GM23248 (cell line): Measurements from ENCODE around the gene UBTD1. TPM values are rescaled to one million over a fixed set of nuclear protein-coding genes. Genes with fewer than 3 reads are reported as not detected.

Experiments used
- DNase-seq: peaks from one replicate; pipeline ENCODE4 v3.0.0-alpha.2; 2015
- H2AFZ ChIP-seq: fragments of 200-600 bp; sonication (generic); 2 replicates; pipeline ENCODE4 v1.6.1; 2016; ENCODE audit warnings: antibody characterized with exemption
- H3F3A ChIP-seq: fragments of 200-600 bp; sonication (generic); 2 replicates; pipeline ENCODE4 v1.6.1; 2016; ENCODE audit warnings: mild to moderate bottlenecking, antibody characterized with exemption, mixed run types; ENCODE audit not compliant: insufficient read depth
- H3K27ac ChIP-seq: fragments of 200-600 bp; sonication (generic); 2 replicates; pipeline ENCODE4 v1.5.1; 2016; ENCODE audit warnings: mild to moderate bottlenecking
- H3K27me3 ChIP-seq: fragments of 200-600 bp; sonication (generic); replicated peaks from 2 replicates; pipeline ENCODE4 v1.6.1; 2016; ENCODE audit warnings: mild to moderate bottlenecking; ENCODE audit not compliant: insufficient read depth
- H3K36me3 ChIP-seq: fragments of 200-600 bp; sonication (generic); 2 replicates; pipeline ENCODE4 v1.6.1; 2016; ENCODE audit warnings: low read depth, mild to moderate bottlenecking
- H3K4me1 ChIP-seq: fragments of 200-600 bp; sonication (generic); 2 replicates; pipeline ENCODE4 v1.6.1; 2016; ENCODE audit warnings: mild to moderate bottlenecking; ENCODE audit not compliant: insufficient read depth
- H3K4me2 ChIP-seq: fragments of 200-600 bp; sonication (generic); one replicate; pipeline ENCODE4 v1.6.1; 2016; ENCODE audit warnings: mild to moderate bottlenecking; ENCODE audit not compliant: unreplicated experiment
- H3K4me3 ChIP-seq: fragments of 200-600 bp; sonication (generic); 2 replicates; pipeline ENCODE4 v1.5.1; 2016; ENCODE audit warnings: mild to moderate bottlenecking
- H3K79me2 ChIP-seq: fragments of 200-600 bp; sonication (generic); 2 replicates; pipeline ENCODE4 v1.6.1; 2016; ENCODE audit warnings: mild to moderate bottlenecking; ENCODE audit not compliant: insufficient read depth
- H3K9ac ChIP-seq: fragments of 200-600 bp; sonication (generic); 2 replicates; pipeline ENCODE4 v1.6.1; 2016; ENCODE audit warnings: mild to moderate bottlenecking
- H3K9me2 ChIP-seq: fragments of 200-600 bp; sonication (generic); 2 replicates; pipeline ENCODE4 v1.6.1; 2016; ENCODE audit warnings: mixed run types, mild to moderate bottlenecking, moderate library complexity; ENCODE audit not compliant: insufficient read depth
- H3K9me3 ChIP-seq: fragments of 200-600 bp; sonication (generic); one replicate; pipeline ENCODE4 v1.6.1; 2017; ENCODE audit warnings: low read depth
- H4K20me1 ChIP-seq: fragments of 200-600 bp; sonication (generic); 2 replicates; pipeline ENCODE4 v1.6.0; 2016; ENCODE audit not compliant: insufficient read depth
- EZH2 ChIP-seq: fragments of 200-600 bp; sonication (generic); IDR thresholded peaks from 2 replicates; pipeline ENCODE4 v1.6.1; 2018; ENCODE audit warnings: antibody characterized with exemption, mild to moderate bottlenecking; ENCODE audit not compliant: insufficient read depth, poor library complexity, severe bottlenecking
- EZH2phosphoT487 ChIP-seq: fragments of 200-600 bp; sonication (generic); IDR thresholded peaks from 2 replicates; pipeline ENCODE4 v1.6.1; 2018; ENCODE audit warnings: antibody characterized with exemption, moderate library complexity, mild to moderate bottlenecking, low read depth; ENCODE audit not compliant: insufficient read depth
- WGBS, 2 experiments: methylation state at CpG; one replicate each; pipeline ENCODE4 v1.1.6; 2015 to 2017; ENCODE audit warnings: low lambda C conversion rate in 2 of 2, low coverage in 1 of 2; ENCODE audit errors: missing lambda C conversion rate in 2 of 2; 5-methylcytosine and 5-hydroxymethylcytosine counted together
- in situ Hi-C: fragments of 300-500 bp; cut with MboI; formaldehyde crosslinking; loops from 2 replicates; pipeline ENCODE4 v1.15.0; 2020
- polyA plus RNA-seq: library from polyadenylated mRNA; unstranded; fragments of >200 nt; fragmentation: Nextera tagmentation; extraction: Ambion mirVana; gene quantifications from 2 replicates; pipeline ENCODE4 v1.2.1, GENCODE V29; 2016
- total RNA-seq: library from RNA; depleted of rRNA; stranded (reverse); fragments of >200 nt; shearing (Covaris generic); gene quantifications from 2 replicates; pipeline ENCODE4 v1.2.3, GENCODE V29; 2014

UBTD1 gene
- total and polyA plus RNA-seq, 2 experiments from 2014 or later: 20.8 to 27.2 TPM

DNA sequence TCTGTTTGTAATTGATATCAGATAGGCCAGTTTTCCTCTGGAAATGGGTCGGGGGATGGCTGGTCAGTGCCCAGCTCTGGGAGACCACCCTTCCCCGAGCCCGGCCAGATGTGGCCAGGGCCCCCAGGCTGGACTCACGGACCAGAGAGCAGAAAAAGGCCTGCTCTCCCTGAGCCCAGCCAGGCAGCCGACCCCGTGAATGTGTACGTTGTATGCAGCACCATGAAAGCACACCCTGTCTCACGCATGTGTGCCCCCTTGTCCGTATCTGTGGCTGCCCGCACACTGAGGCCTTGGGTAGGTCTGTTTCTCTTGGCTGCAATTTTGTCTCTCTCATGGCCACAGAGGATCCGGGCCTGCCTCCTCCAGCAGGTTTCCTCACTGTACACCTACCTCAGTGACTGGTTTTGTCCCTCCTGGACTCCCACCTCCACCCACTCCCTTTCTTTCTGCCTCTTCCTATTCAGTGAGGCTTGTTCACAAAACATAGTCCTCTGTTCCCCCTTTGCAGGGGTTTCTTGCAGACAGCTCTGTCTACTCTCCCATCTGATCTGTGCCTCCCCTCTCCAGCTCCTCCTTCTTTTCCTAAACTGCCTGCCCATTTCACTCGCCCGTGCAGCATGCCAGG, 50.2 kb downstream of the UBTD1 start:
- H3K9me3 ChIP-seq: no peaks in the 10 kb centered on the region

DNA sequence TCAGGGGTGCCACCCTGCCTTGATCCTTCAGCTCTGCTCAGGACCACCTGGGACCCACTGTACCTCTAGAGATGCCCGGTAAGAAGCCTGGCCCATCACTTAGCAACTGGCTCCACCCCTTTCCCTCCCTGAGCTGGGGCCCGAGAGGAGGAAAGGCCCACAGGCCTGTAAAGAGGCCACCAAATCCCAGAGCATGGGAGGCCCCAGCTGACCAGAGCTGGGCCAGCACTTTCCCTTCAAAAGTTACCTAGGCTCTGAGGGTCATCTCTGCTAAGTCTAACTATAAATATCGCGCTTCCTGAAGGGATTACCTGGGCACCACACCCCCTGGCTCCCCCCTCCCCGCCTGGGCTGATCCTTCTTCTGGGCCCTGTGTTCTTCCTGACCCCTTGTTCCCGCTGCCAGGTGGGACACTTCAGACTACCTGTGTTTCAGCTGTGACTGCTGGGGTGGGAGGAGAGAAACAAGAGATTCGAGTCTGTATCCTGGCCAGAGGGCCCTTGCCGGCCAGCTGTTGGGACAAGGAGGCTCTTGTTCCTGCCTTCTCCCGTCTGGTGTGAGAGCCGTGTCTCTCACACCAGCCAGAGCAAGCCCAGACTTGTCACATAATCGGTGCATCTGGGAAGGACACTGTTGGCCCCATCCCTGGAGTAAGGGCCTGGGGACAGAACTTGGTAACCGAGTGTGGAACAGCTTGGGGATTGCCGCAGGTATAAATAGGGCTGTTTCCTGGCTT, 51.0 kb downstream of the UBTD1 start:
- no peaks in the 10 kb centered on the region for H3K27me3 ChIP-seq
- H3K9me3 ChIP-seq: no peaks in the 10 kb centered on the region
- no peak overlapping the region for H3K4me3 ChIP-seq
- H3K4me2 ChIP-seq: no peak overlapping the region
- H3K9ac ChIP-seq: peak overlapping the region; percentile 34; the same call in 1 of the 2 replicates
- 54 to 65% methylated on average over 13 of the region's 13 CpGs for WGBS, 2 experiments
- TF ChIP-seq EZH2 (no peak), EZH2phosphoT487 (no peak)
- H3K4me1 ChIP-seq: peaks cover 4% of the 10 kb centered on the region
- no peaks in the 10 kb centered on the region for H3F3A ChIP-seq
- in situ Hi-C loops: no loop called here
- peaks cover 94% of the 10 kb centered on the region for H3K79me2 ChIP-seq
- H4K20me1 ChIP-seq: no peaks in the 10 kb centered on the region
- DNase-seq: peak; percentile 34
- no peak overlapping the region for H3K27ac ChIP-seq
- H3K36me3 ChIP-seq: no peaks in the 10 kb centered on the region
- no peak overlapping the region for H2AFZ ChIP-seq
- H3K9me2 ChIP-seq: no peaks in the 10 kb centered on the region

More for the DNA sequence above, 50.2 kb downstream of the UBTD1 start:
- Histone ChIP-seq H3K4me2 (no peak overlapping the region), H3K27me3 (no peaks in the 10 kb centered on the region), H2AFZ (no peak overlapping the region), H3K36me3 (no peaks in the 10 kb centered on the region), H3K9ac (no peak overlapping the region), H3K4me1 (peaks cover 8% of the 10 kb centered on the region), H3F3A (peaks cover 6% of the 10 kb centered on the region), H3K79me2 (peaks cover 93% of the 10 kb centered on the region), H3K9me2 (no peaks in the 10 kb centered on the region), H3K4me3 (no peak overlapping the region), H4K20me1 (no peaks in the 10 kb centered on the region), H3K27ac (no peak overlapping the region)
- in situ Hi-C loops: no loop called here
- 82 to 90% methylated on average over 13 of the region's 13 CpGs for WGBS, 2 experiments
- DNase-seq: no peak
- TF ChIP-seq EZH2 (no peak), EZH2phosphoT487 (no peak)

DNA sequence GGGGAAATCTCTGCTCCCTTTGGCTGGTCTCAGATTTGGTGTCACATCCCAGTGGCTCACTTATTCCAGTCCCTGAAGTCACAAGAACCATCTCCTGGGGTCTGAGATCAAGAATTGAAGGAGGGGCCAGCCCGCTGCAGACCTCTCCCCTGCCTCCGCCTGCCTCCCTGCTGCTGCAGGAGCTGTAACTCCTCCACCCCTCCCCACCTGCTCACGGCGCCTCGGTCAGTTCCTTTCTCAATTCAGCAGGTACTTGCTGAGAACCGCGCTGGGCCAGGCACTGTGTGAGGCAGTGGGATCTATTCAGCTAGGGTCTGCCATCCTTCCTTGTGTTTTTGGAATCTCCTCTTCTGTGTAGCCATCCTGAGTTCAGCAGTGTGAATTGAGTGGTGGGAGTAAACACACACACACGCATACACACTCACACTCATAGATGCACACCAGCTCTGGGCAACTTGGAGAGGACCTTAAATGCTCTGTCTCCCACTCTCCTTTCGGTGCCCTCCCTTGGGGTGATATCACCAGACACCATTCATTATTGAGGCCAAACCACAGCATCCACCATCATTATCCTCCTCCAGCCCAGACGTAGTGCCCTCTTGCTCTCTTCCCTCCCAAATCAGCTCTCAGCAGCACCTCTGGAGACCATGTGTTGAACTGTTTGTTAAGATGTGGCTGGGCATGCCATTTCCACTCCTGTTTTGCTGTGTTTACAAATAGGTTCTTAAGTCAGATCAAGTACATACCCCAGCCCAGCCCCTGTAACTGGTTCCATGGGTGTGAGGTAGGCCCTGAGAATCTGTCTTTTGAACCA, 51.8 kb downstream of the UBTD1 start:
- WGBS, 2 experiments: 88% methylated on average over 10 of the region's 10 CpGs
- H3K4me1 ChIP-seq: peaks cover 4% of the 10 kb centered on the region
- no peaks in the 10 kb centered on the region for H3K9me3 ChIP-seq
- H3F3A ChIP-seq: no peaks in the 10 kb centered on the region
- no peaks in the 10 kb centered on the region for H3K27me3 ChIP-seq
- no peaks in the 10 kb centered on the region for H3K9me2 ChIP-seq
- H3K4me2 ChIP-seq: no peak overlapping the region
- peak overlapping the region; percentile 34; the same call in 1 of the 2 replicates for H3K9ac ChIP-seq
- in situ Hi-C loops: no loop called here
- no peak overlapping the region for H2AFZ ChIP-seq
- TF ChIP-seq EZH2 (no peak), EZH2phosphoT487 (no peak)
- H3K4me3 ChIP-seq: no peak overlapping the region
- no peaks in the 10 kb centered on the region for H3K36me3 ChIP-seq
- no peaks in the 10 kb centered on the region for H4K20me1 ChIP-seq
- H3K27ac ChIP-seq: no peak overlapping the region
- peaks cover 93% of the 10 kb centered on the region for H3K79me2 ChIP-seq
- DNase-seq: no peak

DNA sequence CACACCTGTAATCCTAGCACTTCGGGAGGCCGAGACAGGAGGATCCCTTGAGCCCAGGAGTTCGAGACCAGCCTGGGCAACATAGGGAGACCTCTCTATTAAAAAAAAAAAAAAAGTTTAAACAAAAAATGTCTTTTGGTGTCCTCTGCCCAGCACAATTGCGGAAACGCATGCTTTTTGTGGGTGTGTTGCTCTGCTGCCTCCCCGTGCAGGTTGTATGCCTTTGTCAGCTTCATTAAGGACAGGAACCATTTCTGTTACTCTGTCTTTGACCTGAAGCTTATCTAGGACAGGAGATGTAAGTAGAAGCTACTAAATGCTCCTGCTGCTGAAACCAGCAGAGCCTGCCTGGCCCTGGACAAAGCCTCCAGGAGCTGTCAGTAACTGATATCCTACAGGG, 52.5 kb downstream of the UBTD1 start:
- TF ChIP-seq EZH2 (no peak), EZH2phosphoT487 (no peak)
- Histone ChIP-seq H4K20me1 (no peaks in the 10 kb centered on the region), H3F3A (no peaks in the 10 kb centered on the region), H3K4me1 (peaks cover 4% of the 10 kb centered on the region), H3K4me3 (no peak overlapping the region), H3K9me2 (no peaks in the 10 kb centered on the region), H3K36me3 (no peaks in the 10 kb centered on the region), H3K9ac (no peak overlapping the region), H3K9me3 (no peaks in the 10 kb centered on the region), H3K79me2 (peaks cover 90% of the 10 kb centered on the region), H3K27me3 (no peaks in the 10 kb centered on the region), H3K4me2 (no peak overlapping the region), H2AFZ (no peak overlapping the region), H3K27ac (no peak overlapping the region)
- WGBS, 2 experiments: 91 to 93% methylated on average over 6 of the region's 6 CpGs
- in situ Hi-C loops: no loop called here
- no peak for DNase-seq
